SK-N-SH (cell line): ENCODE results near the gene PALLD. TPM values are rescaled to one million over a fixed set of nuclear protein-coding genes. Genes with fewer than 3 reads are reported as not detected.

Experiments
- CTCF ChIA-PET: fragments of 300-600, 350-600 bp; formaldehyde crosslinking; extraction: SDS; loops from one replicate; lab custom pipeline; 2021; lab: Yijun Ruan, JAX
- POLR2A ChIA-PET: fragments of 350-600 bp; sonication (Branson Sonifier 250); formaldehyde crosslinking; extraction: SDS; loops from one replicate; lab custom pipeline; 2020; ENCODE audit warnings: antibody characterized with exemption, inconsistent platforms; lab: Yijun Ruan, JAX
- DNase-seq: peaks from one replicate; pipeline ENCODE4 v3.0.0; 2012
- H2AFZ ChIP-seq: fragments of 200-600 bp; sonication (generic); 2 replicates; pipeline ENCODE4 v1.8.1; 2016; ENCODE audit warnings: antibody characterized with exemption, mild to moderate bottlenecking, low read depth
- H3F3A ChIP-seq: fragments of 200-600 bp; sonication (generic); replicated peaks from 2 replicates; pipeline ENCODE3; 2016; ENCODE audit warnings: antibody characterized with exemption, mild to moderate bottlenecking; ENCODE audit not compliant: insufficient read depth
- H3K27ac ChIP-seq, 2 experiments: fragments of 200-500 bp in 1 of 2; fragments of 200-600 bp in 1 of 2; sonication (Bioruptor generic) in 1 of 2; sonication (generic), shearing (Covaris generic) in 1 of 2; 2 replicates each; pipeline versions ENCODE4 v1.5.1 to v1.6.1; 2014 to 2016; ENCODE audit warnings: low read depth in 2 of 2, inconsistent platforms in 1 of 2, low read length in 1 of 2, mild to moderate bottlenecking in 1 of 2, mixed read lengths in 1 of 2
- H3K27me3 ChIP-seq: fragments of 200-600 bp; sonication (generic), shearing (Covaris generic); 2 replicates; pipeline ENCODE4 v1.6.1; 2016; ENCODE audit warnings: mixed run types; ENCODE audit not compliant: insufficient read depth
- H3K36me3 ChIP-seq, 2 experiments: fragments of 200-500 bp in 1 of 2; fragments of 200-600 bp in 1 of 2; sonication (Bioruptor generic) in 1 of 2; sonication (generic) in 1 of 2; replicated peaks in 1 of 2; 2 replicates each; pipeline versions ENCODE3 to v1.5.1; 2014 to 2016; ENCODE audit warnings: low read length in 1 of 2, mild to moderate bottlenecking in 1 of 2; ENCODE audit not compliant: insufficient read depth in 2 of 2, control insufficient read depth in 1 of 2
- H3K4me1 ChIP-seq, 2 experiments: fragments of 200-500 bp in 1 of 2; fragments of 200-600 bp in 1 of 2; sonication (Bioruptor generic) in 1 of 2; sonication (generic), shearing (Covaris generic) in 1 of 2; 2 replicates each; pipeline versions ENCODE4 v1.5.1 to v1.6.1; 2014 to 2016; ENCODE audit warnings: low read depth in 1 of 2, low read length in 1 of 2, mixed run types in 1 of 2; ENCODE audit not compliant: insufficient read depth in 2 of 2, control insufficient read depth in 1 of 2
- H3K4me2 ChIP-seq: fragments of 200-600 bp; sonication (generic), shearing (Covaris generic); 2 replicates; pipeline ENCODE4 v1.6.1; 2017; ENCODE audit warnings: mixed run types
- H3K4me3 ChIP-seq, 2 experiments: fragments of 200-500 bp in 1 of 2; fragments of 200-600 bp in 1 of 2; sonication (Bioruptor generic) in 1 of 2; sonication (generic), shearing (Covaris generic) in 1 of 2; 2 replicates each; pipeline versions ENCODE4 v1.5.1 to v1.8.1; 2014 to 2016; ENCODE audit warnings: low read depth in 2 of 2, inconsistent platforms in 1 of 2, low read length in 1 of 2, mild to moderate bottlenecking in 1 of 2, mixed read lengths in 1 of 2, moderate library complexity in 1 of 2
- H3K79me2 ChIP-seq: fragments of 200-600 bp; sonication (generic); 2 replicates; pipeline ENCODE4 v1.8.1; 2017; ENCODE audit warnings: mild to moderate bottlenecking; ENCODE audit not compliant: insufficient read depth
- H3K9ac ChIP-seq: fragments of 200-600 bp; sonication (generic); 2 replicates; pipeline ENCODE4 v1.6.1; 2017; ENCODE audit warnings: mixed run types
- H3K9me2 ChIP-seq: fragments of 200-600 bp; sonication (generic); 2 replicates; pipeline ENCODE4 v1.6.1; 2017; ENCODE audit warnings: mixed run types
- H3K9me3 ChIP-seq: fragments of 200-600 bp; sonication (generic); 2 replicates; pipeline ENCODE4 v1.6.1; 2017; ENCODE audit warnings: mixed run types, mild to moderate bottlenecking, moderate library complexity
- H4K20me1 ChIP-seq: fragments of 200-600 bp; sonication (generic); 2 replicates; pipeline ENCODE4 v1.6.1; 2017; ENCODE audit warnings: mild to moderate bottlenecking, mixed run types; ENCODE audit not compliant: insufficient read depth
- CHD2 ChIP-seq: fragments of 150-350 bp; IDR thresholded peaks from 2 replicates; pipeline ENCODE4 v1.6.1; 2018; ENCODE audit warnings: low read length; ENCODE audit not compliant: partially characterized antibody
- CTCF ChIP-seq: fragments of 200-600 bp; sonication (generic); IDR thresholded peaks from 2 replicates; pipeline ENCODE4 v1.6.1; 2017; ENCODE audit warnings: antibody characterized with exemption, mild to moderate bottlenecking, moderate library complexity
- ELF1 ChIP-seq: IDR thresholded peaks from 2 replicates; pipeline ENCODE4 v1.4.0; 2012
- FOXJ3 ChIP-seq: sonication (generic); formaldehyde crosslinking; IDR thresholded peaks from 2 replicates; pipeline ENCODE4 v1.5.1; 2020; ENCODE audit warnings: mild to moderate bottlenecking, missing genetic modification reagents
- FOXM1 ChIP-seq: IDR thresholded peaks from 2 replicates; pipeline ENCODE4 v1.4.0; 2012; ENCODE audit warnings: low read depth, mild to moderate bottlenecking
- GABPA ChIP-seq: IDR thresholded peaks from 2 replicates; pipeline ENCODE4 v1.4.0; 2012; ENCODE audit warnings: low read depth, mild to moderate bottlenecking
- IRF3 ChIP-seq: fragments of 150-350 bp; IDR thresholded peaks from 2 replicates; pipeline ENCODE4 v1.6.1; 2016; ENCODE audit warnings: mild to moderate bottlenecking, low read depth, low read length
- JUND ChIP-seq: IDR thresholded peaks from 2 replicates; pipeline ENCODE4 v1.4.0; 2012
- NRF1 ChIP-seq: IDR thresholded peaks from 2 replicates; pipeline ENCODE4 v1.6.1; 2012; ENCODE audit warnings: low read depth, mild to moderate bottlenecking, low read length
- POLR2AphosphoS5 ChIP-seq: IDR thresholded peaks from 2 replicates; pipeline ENCODE4 v1.6.1; 2012; ENCODE audit warnings: low read depth, low read length
- RAD21 ChIP-seq: IDR thresholded peaks from 2 replicates; pipeline ENCODE4 v1.6.1; 2012; ENCODE audit warnings: mild to moderate bottlenecking, low read length
- RXRA ChIP-seq: IDR thresholded peaks from 2 replicates; pipeline ENCODE4 v1.4.0; 2012; ENCODE audit warnings: low read depth, mild to moderate bottlenecking, borderline replicate concordance
- SMC3 ChIP-seq: IDR thresholded peaks from 2 replicates; pipeline ENCODE4 v1.6.1; 2012; ENCODE audit warnings: low read depth, low read length, improper control_type of control experiment
- USF2 ChIP-seq: fragments of 150-350 bp; IDR thresholded peaks from 2 replicates; pipeline ENCODE4 v1.6.1; 2017; ENCODE audit warnings: antibody characterized with exemption, low read length, low read depth, borderline replicate concordance
- WGBS: methylation state at CpG from one replicate; pipeline ENCODE4 v1.1.6; 2017; ENCODE audit warnings: low lambda C conversion rate; 5-methylcytosine and 5-hydroxymethylcytosine counted together
- polyA plus RNA-seq, 3 experiments: library from polyadenylated mRNA; depleted of rRNA; stranded (reverse); fragments of >200 nt; gene quantifications; 2 replicates each; pipeline ENCODE4 v1.2.3, GENCODE V29; 2012
- TF ChIP-seq, protein P1 (sequence below): IDR thresholded peaks from 2 replicates; pipeline ENCODE4 v1.4.0; 2012; ENCODE audit warnings: low read depth
- TF ChIP-seq, protein P2 (sequence below): IDR thresholded peaks from 2 replicates; pipeline ENCODE4 v1.4.0; 2012; ENCODE audit warnings: low read depth, borderline replicate concordance

PALLD gene
- polyA plus RNA-seq, 1 of the 3 experiments (the other 2 are of a cell fraction): 33.0 TPM

- TF ChIP-seq GABPA (no peak), POLR2AphosphoS5 (peak; percentile 52; the same call in 1 of the 2 replicates), RAD21 (no peak), RXRA (no peak; the same call in 1 of the 2 replicates), NRF1 (no peak), CHD2 (no peak)
- TF ChIP-seq, protein P1, sequence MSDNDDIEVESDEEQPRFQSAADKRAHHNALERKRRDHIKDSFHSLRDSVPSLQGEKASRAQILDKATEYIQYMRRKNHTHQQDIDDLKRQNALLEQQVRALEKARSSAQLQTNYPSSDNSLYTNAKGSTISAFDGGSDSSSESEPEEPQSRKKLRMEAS: no peak
- TF ChIP-seq, protein P2, sequence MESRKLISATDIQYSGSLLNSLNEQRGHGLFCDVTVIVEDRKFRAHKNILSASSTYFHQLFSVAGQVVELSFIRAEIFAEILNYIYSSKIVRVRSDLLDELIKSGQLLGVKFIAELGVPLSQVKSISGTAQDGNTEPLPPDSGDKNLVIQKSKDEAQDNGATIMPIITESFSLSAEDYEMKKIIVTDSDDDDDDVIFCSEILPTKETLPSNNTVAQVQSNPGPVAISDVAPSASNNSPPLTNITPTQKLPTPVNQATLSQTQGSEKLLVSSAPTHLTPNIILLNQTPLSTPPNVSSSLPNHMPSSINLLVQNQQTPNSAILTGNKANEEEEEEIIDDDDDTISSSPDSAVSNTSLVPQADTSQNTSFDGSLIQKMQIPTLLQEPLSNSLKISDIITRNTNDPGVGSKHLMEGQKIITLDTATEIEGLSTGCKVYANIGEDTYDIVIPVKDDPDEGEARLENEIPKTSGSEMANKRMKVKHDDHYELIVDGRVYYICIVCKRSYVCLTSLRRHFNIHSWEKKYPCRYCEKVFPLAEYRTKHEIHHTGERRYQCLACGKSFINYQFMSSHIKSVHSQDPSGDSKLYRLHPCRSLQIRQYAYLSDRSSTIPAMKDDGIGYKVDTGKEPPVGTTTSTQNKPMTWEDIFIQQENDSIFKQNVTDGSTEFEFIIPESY: no peak
Observed at GRCh38 chr4:168856312-168856711, 359.5 kb downstream of the PALLD start (continued).

- H3K9ac ChIP-seq: 0 out of 2 replicates have a peak overlapping the region, but pooled peaks have one; percentile 15
- no peaks in the 10 kb centered on the region for H3K9me3 ChIP-seq
- peak overlapping the region; percentile 26; the same call in 1 of the 2 replicates for H3K4me2 ChIP-seq
- H4K20me1 ChIP-seq: peaks cover 27% of the 10 kb centered on the region
- ChIA-PET POLR2A (no interaction called here), CTCF (no interaction called here)
- H3K79me2 ChIP-seq: peaks cover 99% of the 10 kb centered on the region
- H3K27ac ChIP-seq: peak overlapping the region in 1 of 2 experiments; percentile 85; a peak in 2 of 4 replicates
- WGBS: 93% methylated on average over 6 of the region's 6 CpGs
- H3K36me3 ChIP-seq: peaks cover 17 to 44% of the 10 kb centered on the region in 2 experiments
- no peak overlapping the region for H2AFZ ChIP-seq
- no peaks in the 10 kb centered on the region for H3K9me2 ChIP-seq
- TF ChIP-seq IRF3 (no peak), FOXM1 (no peak), FOXJ3 (CRISPR knock-in tag) (no peak), SMC3 (no peak), USF2 (no peak), ELF1 (no peak), JUND (no peak), CTCF (0 out of 2 replicates have a peak, but pooled peaks have one; percentile 7)
- DNase-seq: no peak
- no peak overlapping the region for H3K4me3 ChIP-seq
- peaks cover 14 to 26% of the 10 kb centered on the region in 2 experiments; a peak in 2 of 4 replicates for H3K4me1 ChIP-seq
- peaks cover 49% of the 10 kb centered on the region for H3F3A ChIP-seq
- no peaks in the 10 kb centered on the region for H3K27me3 ChIP-seq
Observed at GRCh38 chr4:168857009-168857408, 360.2 kb downstream of the PALLD start.
